ENCODE results near the gene PGLYRP2. TPM values are rescaled to one million over a fixed set of nuclear protein-coding genes. Genes with fewer than 3 reads are reported as not detected.

PGLYRP2 gene
- total RNA-seq, 1 donor from 2014 or later, result not detected

GRCh38 chr19:15419413-15420025, 59.8 kb downstream of the PGLYRP2 start:
- Mint-ChIP-seq H3K4me3 (ENCODE audit: unreplicated experiment) (peak overlapping the region; percentile 98), H3K4me1 (ENCODE audit: unreplicated experiment) (peaks cover 33% of the 10 kb centered on the region), H3K36me3 (ENCODE audit: unreplicated experiment) (peaks cover 21% of the 10 kb centered on the region), H3K27me3 (ENCODE audit: unreplicated experiment) (no peaks in the 10 kb centered on the region), H3K27ac (ENCODE audit: unreplicated experiment) (peak overlapping the region; percentile 84), H3K9me3 (ENCODE audit: unreplicated experiment) (no peaks in the 10 kb centered on the region)
- peak; percentile 2 for TF ChIP-seq CTCF (IDR thresholded peaks at IDR 0.05)
- no peak for DNase-seq (ENCODE audit: extremely low spot score, unreplicated experiment)

Small RNA genes lying within 50 kb of the gene (microRNA-seq; reads per million reads assigned to microRNA genes)
- not detected for gene MIR1470 (ENCODE audit: unreplicated experiment)

Other genes with a start within 250 kb of the PGLYRP2 start
- gene EPHX3, start 247.1 kb downstream of the PGLYRP2 start, total RNA-seq, result not detected in 2 replicates
- gene BRD4, start 147.0 kb downstream of the PGLYRP2 start, total RNA-seq, result 142 and 143 TPM in 2 replicates
- gene AKAP8, start 99.7 kb downstream of the PGLYRP2 start, total RNA-seq, result 34.2 and 36.9 TPM in 2 replicates
- gene AKAP8L, start 60.5 kb downstream of the PGLYRP2 start, total RNA-seq, result 96.2 and 104 TPM in 2 replicates
- gene WIZ, start 29.5 kb downstream of the PGLYRP2 start, total RNA-seq, result 52.4 and 55.0 TPM in 2 replicates
- gene RASAL3, start 15.0 kb downstream of the PGLYRP2 start, total RNA-seq, result not detected in 2 replicates
- gene CYP4F22, start 29.0 kb upstream of the PGLYRP2 start, total RNA-seq, result not detected in 2 replicates
- gene CYP4F8, start 135.7 kb upstream of the PGLYRP2 start, total RNA-seq, result not detected in 2 replicates
- gene CYP4F3, start 161.4 kb upstream of the PGLYRP2 start, total RNA-seq, result not detected in 2 replicates
- not detected in 2 replicates for gene CYP4F12, start 193.6 kb upstream of the PGLYRP2 start, total RNA-seq
- not detected in 2 replicates for gene OR10H2, start 248.5 kb upstream of the PGLYRP2 start, total RNA-seq

Measured in osteocyte (in vitro differentiated cells).